ENCODE results near the gene CASK.
"Not testable (repeated sequence)": the region's sequence is repeated elsewhere in the genome, so short reads cannot be mapped to it uniquely, and the experiment has no call there.

The CASK gene

GRCh38 chrX:41661366-41662095, 261.8 kb downstream of the CASK start:
- in situ Hi-C loops (cut with MboI; ENCODE audit: low sequenced_read_pairs) = no loop called here

GRCh38 chrX:41655631-41656030, 267.7 kb downstream of the CASK start:
- in situ Hi-C loops (cut with MboI; ENCODE audit: low sequenced_read_pairs) = no loop called here

- in situ Hi-C loops (cut with MboI; ENCODE audit: low sequenced_read_pairs) = no loop called here
Measured at GRCh38 chrX:41655101-41655500, 268.3 kb downstream of the CASK start.

GRCh38 chrX:41653125-41653524, 270.2 kb downstream of the CASK start:
- in situ Hi-C loops (cut with MboI; ENCODE audit: low sequenced_read_pairs) = no loop called here

- in situ Hi-C loops (cut with MboI; ENCODE audit: low sequenced_read_pairs) = not testable (repeated sequence)
Measured at GRCh38 chrX:41646201-41646600, 277.2 kb downstream of the CASK start.

GRCh38 chrX:41634284-41634683, 289.1 kb downstream of the CASK start:
- in situ Hi-C loops (cut with MboI; ENCODE audit: low sequenced_read_pairs) = no loop called here

- in situ Hi-C loops (cut with MboI; ENCODE audit: low sequenced_read_pairs) = no loop called here
Measured at GRCh38 chrX:41630091-41630490, 293.3 kb downstream of the CASK start.

- in situ Hi-C loops (cut with MboI; ENCODE audit: low sequenced_read_pairs) = no loop called here
Measured at GRCh38 chrX:41629539-41629938, 293.8 kb downstream of the CASK start.

- in situ Hi-C loops (cut with MboI; ENCODE audit: low sequenced_read_pairs) = no loop called here
Measured at GRCh38 chrX:41621222-41621723, 302.1 kb downstream of the CASK start.

GRCh38 chrX:41619221-41619620, 304.1 kb downstream of the CASK start:
- in situ Hi-C loops (cut with MboI; ENCODE audit: low sequenced_read_pairs) = no loop called here

GRCh38 chrX:41616935-41617334, 306.4 kb downstream of the CASK start:
- in situ Hi-C loops (cut with MboI; ENCODE audit: low sequenced_read_pairs) = no loop called here

- in situ Hi-C loops (cut with MboI; ENCODE audit: low sequenced_read_pairs) = no loop called here
Measured at GRCh38 chrX:41616255-41616654, 307.1 kb downstream of the CASK start.

- in situ Hi-C loops (cut with MboI; ENCODE audit: low sequenced_read_pairs) = no loop called here
Measured at GRCh38 chrX:41608244-41608643, 315.1 kb downstream of the CASK start.

GRCh38 chrX:41607264-41607832, 316.0 kb downstream of the CASK start:
- in situ Hi-C loops (cut with MboI; ENCODE audit: low sequenced_read_pairs) = no loop called here

- in situ Hi-C loops (cut with MboI; ENCODE audit: low sequenced_read_pairs) = not testable (repeated sequence)
Measured at GRCh38 chrX:41606057-41606456, 317.3 kb downstream of the CASK start.

GRCh38 chrX:41604766-41605543, 318.4 kb downstream of the CASK start:
- in situ Hi-C loops (cut with MboI; ENCODE audit: low sequenced_read_pairs) = no loop called here

- in situ Hi-C loops (cut with MboI; ENCODE audit: low sequenced_read_pairs) = no loop called here
Measured at GRCh38 chrX:41604177-41604576, 319.2 kb downstream of the CASK start.

- in situ Hi-C loops (cut with MboI; ENCODE audit: low sequenced_read_pairs) = no loop called here
Measured at GRCh38 chrX:41603596-41603995, 319.8 kb downstream of the CASK start.

GRCh38 chrX:41602816-41603345, 320.5 kb downstream of the CASK start:
- in situ Hi-C loops (cut with MboI; ENCODE audit: low sequenced_read_pairs) = no loop called here

GRCh38 chrX:41600291-41600690, 323.1 kb downstream of the CASK start:
- in situ Hi-C loops (cut with MboI; ENCODE audit: low sequenced_read_pairs) = no loop called here

- in situ Hi-C loops (cut with MboI; ENCODE audit: low sequenced_read_pairs) = no loop called here
Measured at GRCh38 chrX:41599507-41599906, 323.8 kb downstream of the CASK start.

GRCh38 chrX:41596596-41596995, 326.8 kb downstream of the CASK start:
- in situ Hi-C loops (cut with MboI; ENCODE audit: low sequenced_read_pairs) = no loop called here
